Activated T-helper 1 cell treated with Interleukin-2 at 50 U/mL for 16 hours (primary cell): ENCODE measurements around the gene RASA3.
"Not testable (repeated sequence)": the region's sequence is repeated elsewhere in the genome, so short reads cannot be mapped to it uniquely, and the experiment has no call there.

Experiments
- DNase-seq: peaks from one replicate; pipeline ENCODE4 v3.0.0-alpha.2; 2020; ENCODE audit warnings: low read depth

The RASA3 gene

DNA sequence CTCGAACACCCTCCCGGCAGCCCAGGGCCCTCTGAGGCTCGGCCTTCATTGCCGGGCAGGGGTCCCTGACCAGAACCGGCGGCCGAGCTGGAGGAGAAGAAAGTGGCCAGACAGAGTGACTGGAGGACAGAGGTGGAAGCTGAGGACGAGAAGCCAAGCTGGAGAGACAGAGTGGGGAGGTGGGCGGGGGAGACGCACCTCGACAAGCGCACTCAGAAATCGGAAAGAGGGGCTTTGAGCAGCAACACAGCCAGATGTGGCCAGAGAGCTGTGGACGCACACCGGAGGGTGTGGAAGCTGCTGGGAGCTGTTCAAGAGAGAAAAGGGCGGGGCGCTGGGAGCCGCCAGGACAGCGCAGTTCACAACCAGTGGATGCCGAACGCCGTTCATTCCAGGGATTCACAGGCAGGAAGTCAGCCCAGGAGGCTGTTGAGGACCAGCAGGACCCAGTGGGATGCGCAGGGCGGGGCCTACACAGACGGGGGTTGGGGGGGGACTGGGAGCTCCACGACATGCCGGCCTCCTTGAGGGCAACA is 130.3 kb downstream of the RASA3 start:
- DNase-seq = no peak

GRCh38 chr13:114001331-114002008 is 131.0 kb downstream of the RASA3 start:
- no peak for DNase-seq

GRCh38 chr13:114000151-114001040 is 132.0 kb downstream of the RASA3 start:
- no peak for DNase-seq

DNA sequence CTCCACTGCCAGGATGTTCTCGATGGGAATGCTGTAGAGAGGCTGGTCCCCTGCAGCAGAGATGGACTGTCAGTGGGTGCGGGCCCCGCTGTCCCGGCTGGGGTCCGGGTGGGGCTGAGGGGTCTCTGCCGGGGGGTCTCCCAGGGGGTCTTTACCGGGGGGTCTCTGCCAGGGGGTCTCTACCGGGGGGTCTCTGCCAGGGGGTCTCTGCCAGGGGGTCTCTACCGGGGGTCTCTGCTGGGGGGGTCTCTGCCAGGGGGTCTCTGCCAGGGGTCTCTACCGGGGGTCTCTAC is 132.9 kb downstream of the RASA3 start:
- DNase-seq = no peak

DNA sequence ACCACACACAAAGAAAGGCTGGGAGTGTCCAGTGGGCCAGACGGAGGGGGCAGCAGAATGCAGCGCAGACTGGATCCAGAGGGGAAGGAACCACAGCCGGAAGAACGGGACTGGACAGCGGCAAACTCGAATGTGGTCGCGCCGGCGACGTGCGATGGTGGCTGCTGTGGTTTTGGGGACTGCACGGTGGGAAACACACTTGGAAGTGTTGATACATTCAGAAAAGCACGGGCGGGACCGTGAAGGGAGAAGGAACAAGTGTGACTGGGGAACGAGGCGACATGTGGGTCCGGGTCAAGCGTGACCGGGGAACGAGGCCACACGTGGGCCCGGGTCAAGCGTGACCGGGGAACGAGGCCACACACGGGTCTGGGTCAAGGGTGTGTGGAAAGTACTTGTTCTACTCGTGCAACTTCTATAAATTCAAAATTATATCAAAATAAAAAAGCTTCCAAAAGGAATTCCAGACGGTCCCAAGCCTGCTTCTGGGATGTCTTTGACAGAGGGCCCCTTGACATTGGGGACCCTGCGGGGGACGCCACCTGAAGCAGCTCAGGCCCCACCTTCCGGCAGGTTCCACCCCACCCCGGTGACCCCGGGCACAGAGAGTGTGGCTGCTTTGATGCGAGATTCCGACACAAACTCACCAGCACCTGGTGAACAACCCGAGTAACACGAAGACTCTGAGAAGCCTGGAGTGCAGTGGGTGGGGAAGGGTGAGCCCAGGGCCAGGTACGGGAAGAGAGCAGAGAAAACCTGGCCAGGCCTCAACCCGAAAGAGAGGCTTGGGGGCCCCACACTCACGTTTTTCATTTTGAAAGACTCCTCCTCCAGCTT is 133.4 kb downstream of the RASA3 start:
- DNase-seq = no peak

DNA sequence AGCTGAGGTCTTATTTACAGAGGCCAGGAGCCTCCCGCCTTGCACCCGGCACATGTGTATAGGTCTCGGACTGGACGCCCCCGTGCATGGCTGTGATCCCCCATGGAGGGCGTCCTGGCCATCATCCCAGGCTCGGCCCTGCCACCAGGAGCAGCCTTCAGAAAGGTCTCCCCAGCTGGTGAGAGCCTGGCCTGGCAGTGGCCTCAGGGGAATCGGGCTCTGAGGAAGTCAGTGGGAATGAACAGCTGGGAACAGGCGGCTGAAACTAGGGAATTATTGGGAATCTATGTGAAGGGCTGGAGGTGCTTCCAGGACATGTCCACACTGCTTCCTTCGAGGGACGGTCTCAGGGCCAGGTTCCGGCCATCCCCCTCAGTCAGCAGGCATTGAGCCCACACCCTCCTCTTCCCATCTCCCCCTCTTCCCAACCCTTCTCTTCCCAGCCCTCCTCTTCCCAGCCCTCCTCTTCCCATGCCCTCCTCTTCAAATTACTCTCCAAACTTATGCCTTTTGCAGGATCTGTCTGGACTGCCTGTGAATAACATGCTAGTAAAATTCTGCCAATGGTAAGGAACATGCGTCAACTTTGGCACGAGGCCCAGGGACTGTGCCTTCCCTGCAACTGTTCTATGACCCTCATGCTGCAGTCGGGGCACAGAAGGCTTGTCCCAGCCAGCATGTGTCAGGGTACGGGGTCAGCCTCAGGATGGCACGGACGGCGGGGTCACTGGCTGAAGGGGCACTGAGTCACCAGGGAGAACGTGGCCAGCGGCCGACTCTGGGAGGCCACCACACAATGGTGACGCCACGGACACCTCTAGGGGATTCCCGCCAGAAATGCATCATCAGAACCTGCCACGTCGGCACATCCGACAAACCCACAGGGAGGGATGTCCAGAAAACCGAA is 134.3 kb downstream of the RASA3 start:
- no peak for DNase-seq

DNA sequence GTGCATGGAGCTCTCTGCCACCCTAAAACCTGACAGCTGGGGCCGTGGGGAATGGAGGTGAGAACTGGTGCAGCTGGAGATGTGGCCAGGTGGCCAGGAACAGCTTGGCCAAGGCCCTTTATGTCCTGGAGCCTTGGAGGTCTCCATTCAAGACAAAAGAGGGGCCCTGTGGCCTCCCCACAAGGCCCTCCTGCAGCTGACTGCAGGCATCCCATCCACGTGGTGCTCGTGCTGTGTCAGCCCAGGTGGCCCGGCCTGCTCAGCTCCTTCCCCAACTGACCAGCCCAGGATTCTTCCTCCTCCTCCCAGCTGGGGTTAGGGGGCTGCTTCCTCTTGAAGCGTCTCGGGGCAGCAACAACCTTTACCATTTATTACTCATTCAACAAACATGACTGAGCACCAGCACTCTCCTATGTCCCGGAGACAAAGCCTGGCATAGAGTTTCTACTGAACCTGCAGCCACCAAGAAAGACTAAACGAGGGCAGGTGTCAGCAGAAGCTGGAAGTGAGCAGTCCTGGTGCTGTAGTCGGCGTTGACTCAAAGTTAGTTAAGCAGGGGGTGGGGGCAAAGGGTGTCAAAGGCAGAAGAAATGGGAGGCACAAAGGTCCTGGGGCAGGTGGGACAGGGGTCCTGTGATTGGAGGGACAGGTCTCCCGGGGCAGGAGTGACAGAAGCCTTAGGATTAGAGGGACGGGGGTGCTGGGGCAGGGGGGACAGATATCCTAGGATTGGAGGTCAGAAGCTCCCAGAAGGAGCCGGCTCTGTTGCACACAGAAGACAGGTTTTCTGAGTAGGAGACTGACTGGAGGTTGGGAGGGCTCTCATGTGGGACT is 135.3 kb downstream of the RASA3 start:
- DNase-seq = no peak

GRCh38 chr13:113996081-113996911 is 136.1 kb downstream of the RASA3 start:
- DNase-seq = no peak

DNA sequence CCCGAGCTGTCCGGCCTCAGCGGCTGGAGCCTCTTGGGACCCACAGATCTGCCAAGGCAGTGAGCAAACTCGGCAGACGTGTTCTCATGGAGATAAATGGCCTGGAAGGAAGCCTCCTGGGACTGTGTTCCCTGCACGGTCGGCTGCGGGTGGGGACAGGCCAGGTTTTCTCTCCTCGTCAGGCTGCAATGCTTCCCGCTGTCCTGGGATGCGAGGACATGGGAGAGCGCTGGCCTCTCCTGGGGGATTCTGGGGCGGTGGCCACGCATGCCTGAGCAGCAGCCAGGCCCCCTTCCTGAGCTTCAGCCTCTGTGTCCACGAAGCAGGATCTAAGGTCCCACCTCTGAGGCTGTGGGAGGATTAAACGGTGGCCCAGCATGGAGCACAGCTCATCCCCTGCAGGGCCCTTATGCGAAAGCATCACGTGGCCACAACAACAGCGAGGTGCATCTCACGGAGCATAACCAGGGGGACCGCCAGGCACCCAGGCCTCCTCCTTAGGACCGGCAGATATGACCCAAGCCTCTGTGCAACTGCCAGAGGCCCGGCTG is 137.3 kb downstream of the RASA3 start:
- DNase-seq = no peak

- no peak for DNase-seq
These were observed 140.0 kb downstream of the RASA3 start for GRCh38 chr13:113992276-113993005.

DNA sequence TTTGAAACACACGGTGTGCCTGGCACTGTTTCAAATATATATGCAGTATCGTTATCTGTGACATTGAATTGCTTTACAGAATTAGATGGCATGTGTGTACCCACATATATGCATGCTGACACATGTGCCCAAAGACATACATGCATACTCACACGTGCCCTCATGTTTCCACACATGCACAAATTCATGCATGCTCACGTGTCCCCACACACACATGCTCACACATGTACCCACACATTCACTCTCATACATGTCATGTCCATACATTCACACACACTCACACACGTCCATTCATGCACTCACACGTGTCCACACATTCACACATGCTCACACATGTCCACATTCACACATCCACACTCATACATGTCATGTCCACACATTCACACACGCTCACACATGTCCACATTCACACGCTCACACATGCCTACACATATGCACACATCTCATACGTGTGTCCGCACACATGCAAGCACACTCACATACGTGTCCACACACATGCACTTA is 140.7 kb downstream of the RASA3 start:
- no peak for DNase-seq

GRCh38 chr13:113991191-113991669 is 141.2 kb downstream of the RASA3 start:
- DNase-seq = no peak

DNA sequence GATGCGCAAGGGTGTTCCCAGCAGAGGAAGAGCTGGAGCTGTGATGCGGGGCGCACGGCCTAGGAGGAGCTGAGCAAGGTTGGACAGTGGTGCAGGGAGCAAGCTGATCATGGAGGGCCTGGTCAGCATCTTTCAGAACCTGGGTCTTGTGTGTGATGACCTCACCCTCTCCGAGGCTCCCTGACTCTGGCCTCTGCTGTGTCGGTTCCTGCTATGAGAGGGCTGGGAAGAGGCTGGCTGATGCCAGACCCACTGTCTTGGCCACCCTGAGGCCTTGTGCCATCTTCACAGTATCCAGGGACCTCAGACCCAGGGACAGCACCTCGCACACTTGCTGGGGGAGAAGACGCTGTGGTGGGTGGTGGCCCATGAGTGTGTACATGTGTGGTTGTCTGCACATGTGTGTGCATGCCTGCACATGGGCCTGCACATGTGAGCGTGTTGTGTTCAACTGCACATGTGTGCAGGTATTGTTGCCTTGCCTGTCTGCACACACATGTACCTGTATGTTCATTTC is 142.0 kb downstream of the RASA3 start:
- DNase-seq = no peak

DNA sequence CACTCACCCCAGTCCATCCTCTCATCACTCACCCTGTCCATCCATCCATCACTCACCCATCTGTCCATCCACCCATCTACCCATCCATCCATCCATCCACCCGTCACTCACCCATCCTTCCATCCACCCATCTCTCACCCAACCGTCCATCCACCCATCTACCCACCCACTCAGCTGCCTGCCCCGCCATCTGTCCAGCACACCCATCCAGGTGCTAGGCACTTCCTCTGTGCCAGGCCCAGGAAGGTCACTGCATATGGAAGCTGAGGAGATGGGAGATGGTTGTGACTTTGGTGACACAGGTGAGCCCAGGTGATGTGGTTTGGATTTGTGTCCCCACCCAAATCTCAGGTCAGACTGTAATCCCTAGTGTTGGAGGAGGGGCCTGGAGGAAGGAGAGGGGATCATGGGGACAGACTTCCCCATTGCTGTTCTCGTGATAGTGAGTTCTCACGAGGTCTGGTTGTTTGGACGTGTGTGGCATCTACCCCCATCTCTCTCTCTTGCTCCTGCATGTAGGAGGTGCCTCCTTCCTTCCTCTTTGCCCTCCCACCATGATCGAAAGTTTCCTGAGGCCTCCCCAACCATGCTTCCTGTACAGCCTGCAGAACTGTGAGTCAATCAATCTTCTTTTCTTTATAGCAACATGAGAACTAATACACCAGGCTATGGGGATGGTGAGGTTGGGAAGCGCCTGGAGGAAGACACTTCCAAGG is 142.7 kb downstream of the RASA3 start:
- DNase-seq = no peak

DNA sequence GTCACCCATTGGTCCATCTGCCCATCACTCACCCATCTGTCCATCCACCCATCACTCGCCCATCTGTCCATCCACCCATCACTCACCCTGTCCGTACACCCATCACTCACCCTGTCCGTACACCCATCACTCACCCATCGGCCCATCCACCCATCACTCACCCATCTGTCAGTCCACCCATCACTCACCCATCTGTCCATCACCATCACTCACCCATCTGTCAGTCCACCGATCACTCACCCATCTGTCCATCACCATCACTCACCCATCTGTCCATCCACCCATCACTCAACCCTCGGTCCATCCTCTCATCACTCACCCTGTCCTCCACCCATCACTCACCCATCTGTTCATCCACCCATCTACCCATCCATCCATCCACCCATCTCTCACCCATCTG is 143.6 kb downstream of the RASA3 start:
- DNase-seq = not testable (repeated sequence)

DNA sequence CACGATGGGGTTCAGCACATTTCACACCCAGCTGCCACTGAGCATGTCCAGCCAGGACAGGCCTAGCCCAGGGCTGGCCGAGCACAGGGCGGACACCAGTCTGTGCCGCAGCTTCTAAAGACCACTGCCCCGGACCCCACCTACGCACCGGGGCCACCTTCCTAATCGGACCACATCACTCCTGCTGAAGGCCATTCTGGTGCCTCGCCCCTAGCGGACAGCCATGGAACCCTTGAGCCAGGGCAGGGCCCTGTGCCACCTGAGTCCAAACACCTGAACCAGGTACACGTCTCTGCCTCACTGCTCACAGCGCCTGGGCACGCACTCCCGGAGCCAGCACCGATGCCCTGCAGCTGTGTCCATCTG is 150.1 kb downstream of the RASA3 start:
- no peak for DNase-seq

- DNase-seq = no peak
These were observed 150.7 kb downstream of the RASA3 start for GRCh38 chr13:113981611-113982295.
